Aorta (tissue), 5 donors: Measurements from ENCODE around the gene FBXO31. TPM values are rescaled to one million over a fixed set of nuclear protein-coding genes. Genes with fewer than 3 reads are reported as not detected.

Experiments
- ATAC-seq: fragments of 200-7000 bp; cut with Tn5 transposase; one replicate; pipeline ENCODE4 v1.9.1; 2022; ENCODE audit warnings: moderate library complexity; ENCODE audit not compliant: low FRiP score
- DNase-seq, 2 donors: peaks; one replicate each; pipeline ENCODE4 v3.0.0-alpha.2; 2020
- H3K27ac ChIP-seq, 2 donors: one replicate each; pipeline ENCODE4 v1.5.1; 2013; ENCODE audit warnings: low read length in 2 of 2, mild to moderate bottlenecking in 2 of 2, moderate library complexity in 2 of 2, control low read depth in 1 of 2, inconsistent platforms in 1 of 2, low read depth in 1 of 2
- H3K27me3 ChIP-seq, 2 donors: one replicate each; pipeline ENCODE4 v1.6.1; 2013; ENCODE audit warnings: control low read depth in 1 of 2, low read length in 1 of 2, mild to moderate bottlenecking in 1 of 2, moderate library complexity in 1 of 2; ENCODE audit not compliant: insufficient read depth in 2 of 2, control insufficient read depth in 1 of 2
- H3K36me3 ChIP-seq, 2 donors: one replicate each; pipeline ENCODE4 v1.6.1; 2013; ENCODE audit warnings: control low read depth in 1 of 2, low read length in 1 of 2, mild to moderate bottlenecking in 1 of 2; ENCODE audit not compliant: insufficient read depth in 2 of 2, control insufficient read depth in 1 of 2
- H3K4me1 ChIP-seq, 2 donors: one replicate each; pipeline ENCODE4 v1.6.1; 2013; ENCODE audit warnings: low read length in 2 of 2, control low read depth in 1 of 2, mild to moderate bottlenecking in 1 of 2, moderate library complexity in 1 of 2; ENCODE audit not compliant: insufficient read depth in 2 of 2, control insufficient read depth in 1 of 2
- H3K4me3 ChIP-seq, 2 donors: one replicate each; pipeline ENCODE4 v1.5.1; 2013; ENCODE audit warnings: low read length in 2 of 2, control low read depth in 1 of 2, mild to moderate bottlenecking in 1 of 2
- H3K9me3 ChIP-seq: one replicate; pipeline ENCODE4 v1.6.1; 2013; ENCODE audit warnings: mild to moderate bottlenecking, low read length; ENCODE audit not compliant: control insufficient read depth
- WGBS, 2 donors: extraction: QIAGEN DNeasy Blood & Tissue Kit; methylation state at CpG; one replicate each; pipeline ENCODE4 v1.1.7; 2013; 5-methylcytosine and 5-hydroxymethylcytosine counted together
- intact Hi-C, 2 donors: fragments of 100-400 bp; cut with DNase I; formaldehyde crosslinking; loops; one replicate each; pipeline versions ENCODE4 v1.14.2 to v1.15.0; 2022
- polyA plus RNA-seq, 2 donors: library from polyadenylated mRNA; stranded (reverse); fragments of 200-250 nt; gene quantifications; one replicate each; pipeline ENCODE4 v1.2.3, GENCODE V29; 2013
- total RNA-seq, 2 donors: library from RNA; stranded (reverse); fragmentation: NEBNext Ultra II Directional; extraction: Animal tissue kit (Norgen Biotek cat#: 25700); gene quantifications; one replicate each; pipeline ENCODE4 v1.2.1, GENCODE V29; 2021
- donor health status: healthy with polysubstance abuse.
- donor health status: Bipolar disorder and iron deficiency.
- donor health status: DM: no; HTN: no; CAD: no.
- donor health status: DM: no; HTN: no; CAD: no.
- donor health status: DM: yes; HTN: yes; CAD: no.

The FBXO31 gene
- total and polyA plus RNA-seq, 4 donors: 6.0 to 57.9 (median 41.1) TPM

DNA sequence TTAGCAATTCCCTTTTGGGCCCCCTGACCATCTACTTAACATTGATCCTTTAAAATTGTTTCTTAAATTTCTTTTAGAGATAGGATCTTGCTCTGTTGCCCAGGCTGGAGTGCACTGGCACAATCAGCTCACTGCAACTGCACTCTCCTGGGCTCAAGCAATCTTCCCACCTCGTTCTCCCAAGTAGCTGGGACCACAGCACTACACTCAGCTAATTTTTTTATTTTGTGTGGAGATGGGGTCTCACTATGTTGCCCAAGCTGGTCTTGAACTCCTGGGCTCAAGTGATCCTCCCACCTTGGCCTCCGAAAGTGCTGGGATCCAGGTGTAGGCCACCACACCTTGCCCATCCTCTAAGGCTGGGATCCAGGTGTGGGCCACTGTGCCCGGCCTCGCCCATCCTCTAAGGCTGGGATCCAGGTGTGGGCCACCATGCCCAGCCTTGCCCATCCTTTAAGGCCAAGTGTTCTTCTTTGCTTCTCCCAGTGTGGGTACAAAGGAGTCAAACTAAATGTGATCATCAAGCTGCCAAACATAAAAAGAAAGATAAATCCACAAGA, 79.5 kb downstream of the FBXO31 start:
- 93 to 97% methylated on average over 4 of the region's 4 CpGs for WGBS, 2 donors
- intact Hi-C loops: no loop called here
- Histone ChIP-seq H3K4me1 (no peaks in the 10 kb centered on the region), H3K9me3 (no peaks in the 10 kb centered on the region), H3K36me3 (no peaks in the 10 kb centered on the region), H3K27ac (no peak overlapping the region), H3K27me3 (no peaks in the 10 kb centered on the region), H3K4me3 (no peak overlapping the region)
- ATAC-seq: no peak
- DNase-seq: no peak

DNA sequence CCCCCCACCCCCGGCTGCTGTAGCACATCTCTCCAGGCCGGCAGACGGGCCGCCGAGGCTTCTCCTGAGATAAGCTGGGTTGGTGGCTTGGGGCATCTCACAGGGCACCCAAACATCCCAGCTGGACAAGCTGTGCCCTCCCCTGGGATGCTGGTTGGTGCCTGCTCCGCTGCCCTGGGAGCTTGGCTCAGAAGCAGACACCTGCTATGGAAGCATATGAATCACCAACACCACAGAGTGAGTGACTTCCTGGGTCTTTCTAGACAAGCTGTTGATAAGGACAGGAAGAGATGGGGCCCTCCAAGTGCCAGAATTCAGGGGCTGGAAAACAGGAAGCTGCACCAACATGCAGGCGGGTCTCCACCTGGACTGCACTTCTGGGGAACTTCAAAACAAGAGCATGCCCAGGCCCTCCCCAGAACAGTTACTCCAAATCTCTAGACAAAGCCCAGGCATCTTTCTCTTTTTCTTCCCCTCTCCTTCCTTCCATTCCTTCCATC, 80.1 kb downstream of the FBXO31 start:
- H3K4me3 ChIP-seq: no peak overlapping the region
- no peaks in the 10 kb centered on the region for H3K36me3 ChIP-seq
- H3K9me3 ChIP-seq: no peaks in the 10 kb centered on the region
- intact Hi-C loops: no loop called here
- no peaks in the 10 kb centered on the region for H3K4me1 ChIP-seq
- 83% methylated on average over 7 of the region's 7 CpGs for WGBS, 2 donors
- no peak overlapping the region for H3K27ac ChIP-seq
- no peak for ATAC-seq
- no peak for DNase-seq
- no peaks in the 10 kb centered on the region for H3K27me3 ChIP-seq

DNA sequence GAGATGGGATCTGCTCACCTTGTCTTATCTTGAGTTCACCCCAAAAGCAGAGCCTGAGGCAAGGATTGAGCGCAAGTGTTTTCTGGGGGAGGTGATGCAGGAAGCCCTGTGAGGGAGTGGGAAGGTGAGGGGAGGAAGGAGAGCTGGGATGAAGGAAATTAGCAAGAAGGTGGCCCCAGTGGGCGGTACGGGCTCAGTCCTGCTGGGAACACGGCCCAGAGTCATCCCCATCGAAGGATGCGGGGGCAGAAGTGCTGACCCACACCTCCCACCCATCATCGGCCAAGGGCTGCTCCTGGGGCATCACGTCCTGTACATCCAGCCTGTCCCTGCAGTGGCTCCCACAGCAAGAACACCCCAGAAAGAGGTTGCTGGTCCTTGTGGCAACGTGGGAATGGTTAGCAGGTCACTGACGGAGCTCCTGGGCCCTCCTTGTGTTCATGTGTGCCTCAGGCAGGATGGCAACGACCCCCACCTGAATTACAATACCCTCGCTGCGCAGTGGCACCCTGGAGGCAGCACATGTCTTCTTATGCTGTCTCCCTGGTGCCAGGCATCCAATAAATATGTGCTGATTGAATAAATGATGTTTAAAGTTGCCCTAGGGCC, 84.6 kb downstream of the FBXO31 start:
- H3K27ac ChIP-seq: no peak overlapping the region
- DNase-seq (no peak), ATAC-seq (no peak)
- intact Hi-C loops: loop anchor here in 1 of 2 donors (5.0 kb wide), 1 partner anchor 737 kb away; no protein-coding TSS in a partner anchor
- 89% methylated on average over 13 of the region's 13 CpGs for WGBS, 2 donors
- no peaks in the 10 kb centered on the region for H3K9me3 ChIP-seq
- H3K4me3 ChIP-seq: no peak overlapping the region
- no peaks in the 10 kb centered on the region for H3K36me3 ChIP-seq
- no peaks in the 10 kb centered on the region for H3K27me3 ChIP-seq
- no peaks in the 10 kb centered on the region for H3K4me1 ChIP-seq

DNA sequence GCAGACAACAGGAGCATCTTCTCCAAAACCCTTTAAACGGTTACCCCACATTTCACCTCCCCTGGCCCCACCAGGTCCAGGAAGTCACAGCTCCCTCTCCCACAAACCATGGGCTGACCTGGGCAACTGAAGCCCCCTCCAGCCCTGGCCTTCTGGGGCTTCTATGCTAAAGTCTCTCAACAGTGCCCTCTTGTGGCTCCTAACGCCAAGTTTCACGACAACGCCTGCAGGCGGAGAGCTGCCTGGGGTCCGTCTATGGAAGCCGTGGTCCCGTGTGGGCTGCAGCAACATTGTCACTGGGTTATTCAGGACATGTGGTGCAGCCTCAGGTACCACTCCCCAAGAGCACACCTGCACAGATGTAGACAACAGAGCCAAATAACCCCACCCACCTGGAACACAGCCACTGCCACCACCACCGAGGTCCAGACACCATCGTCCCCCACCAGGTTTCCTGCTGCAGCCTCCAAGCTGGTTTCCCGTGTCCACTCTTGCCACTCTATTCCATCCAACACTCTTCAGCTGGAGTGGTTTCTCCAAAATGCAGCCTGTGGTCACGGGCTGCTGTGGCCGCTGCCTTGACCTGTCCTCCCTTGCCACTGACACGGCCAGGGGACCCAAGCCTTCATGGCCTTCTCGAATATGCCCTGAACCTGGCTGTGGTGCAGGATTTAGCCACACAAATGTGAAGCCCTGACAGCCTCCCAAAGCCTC, 85.5 kb downstream of the FBXO31 start:
- no peaks in the 10 kb centered on the region for H3K27me3 ChIP-seq
- 42 to 43% methylated on average over 15 of the region's 15 CpGs for WGBS, 2 donors
- H3K4me3 ChIP-seq: no peak overlapping the region
- no peaks in the 10 kb centered on the region for H3K36me3 ChIP-seq
- H3K27ac ChIP-seq: no peak overlapping the region
- DNase-seq: no peak
- no peaks in the 10 kb centered on the region for H3K4me1 ChIP-seq
- ATAC-seq: peak; percentile 57
- intact Hi-C loops: loop anchor here (2.0 to 5.0 kb wide), 2 partner anchors 735 to 736 kb away; no protein-coding TSS in a partner anchor
- H3K9me3 ChIP-seq: no peaks in the 10 kb centered on the region

DNA sequence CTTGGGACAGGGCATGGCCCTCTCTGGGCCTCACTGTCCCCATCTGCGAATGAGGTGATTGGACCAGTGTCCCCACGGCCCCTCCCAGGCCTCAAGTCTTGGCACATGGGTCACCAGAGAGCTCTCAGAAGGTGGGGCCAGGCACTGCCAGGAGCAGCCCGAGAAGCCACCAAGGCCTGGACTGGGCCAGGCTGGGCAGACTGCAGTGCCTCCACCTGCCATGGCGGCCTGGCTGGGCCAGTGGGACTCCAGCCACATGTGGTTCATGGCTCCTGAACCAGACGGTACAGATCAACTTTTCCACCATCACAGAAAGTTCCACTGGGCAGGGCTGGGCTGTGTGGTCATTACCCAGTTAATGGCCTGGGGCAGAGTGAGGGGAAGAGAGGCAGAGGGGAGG, 86.2 kb downstream of the FBXO31 start:
- Histone ChIP-seq H3K27me3 (no peaks in the 10 kb centered on the region), H3K27ac (no peak overlapping the region), H3K36me3 (no peaks in the 10 kb centered on the region), H3K9me3 (no peaks in the 10 kb centered on the region), H3K4me3 (no peak overlapping the region), H3K4me1 (no peaks in the 10 kb centered on the region)
- ATAC-seq (no peak), DNase-seq (no peak)
- intact Hi-C loops: loop anchor here (2.0 to 5.0 kb wide), 2 partner anchors 735 kb away; no protein-coding TSS in a partner anchor
- WGBS, 2 donors: 88 to 91% methylated on average over 5 of the region's 5 CpGs

DNA sequence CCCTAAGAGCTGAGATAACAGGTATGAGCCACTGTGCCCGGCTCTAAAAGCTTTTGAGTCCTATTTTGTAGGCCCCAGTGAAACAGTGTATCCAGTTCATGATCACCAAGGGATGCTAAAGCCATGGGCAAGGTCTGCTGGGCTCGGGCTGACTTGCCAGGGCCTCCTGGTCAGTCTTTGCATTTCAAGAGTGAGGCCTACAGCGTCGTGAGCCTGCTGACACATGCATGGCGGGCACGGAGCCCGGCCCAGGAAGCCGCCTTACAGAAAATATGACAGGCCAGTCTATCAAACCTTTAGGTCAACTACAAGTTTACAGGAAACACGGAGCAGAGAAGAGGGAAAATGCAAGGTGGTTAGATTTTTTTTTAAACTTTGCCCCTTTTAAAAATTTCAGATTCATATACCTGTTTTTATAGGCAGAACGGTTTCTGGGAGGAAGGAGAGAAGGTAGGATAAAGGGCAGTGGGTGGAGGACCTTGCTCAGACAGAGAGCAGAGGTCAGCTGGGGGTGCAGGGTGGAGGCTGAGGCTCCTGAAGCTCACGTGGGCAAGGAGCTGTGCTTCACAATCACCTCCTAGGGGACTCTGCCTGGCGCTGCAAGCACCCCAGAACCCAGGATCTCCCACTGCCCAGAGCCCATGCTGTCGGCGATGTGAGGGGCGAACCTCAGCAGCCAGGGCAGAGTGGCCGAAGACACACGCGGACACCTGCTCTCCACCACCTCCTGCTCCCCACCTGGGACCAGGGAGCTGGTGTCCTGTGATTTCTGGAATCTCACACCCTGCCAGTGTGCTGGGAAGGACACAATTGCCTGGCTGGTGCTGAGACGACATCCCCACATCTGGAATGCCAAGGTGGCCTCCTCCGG, 87.7 kb downstream of the FBXO31 start:
- DNase-seq (no peak), ATAC-seq (no peak)
- 85 to 87% methylated on average over 20 of the region's 20 CpGs for WGBS, 2 donors
- Histone ChIP-seq H3K4me3 (no peak overlapping the region), H3K27ac (no peak overlapping the region), H3K9me3 (peaks cover 2% of the 10 kb centered on the region), H3K4me1 (no peaks in the 10 kb centered on the region), H3K36me3 (no peaks in the 10 kb centered on the region), H3K27me3 (no peaks in the 10 kb centered on the region)
- intact Hi-C loops: loop anchor here (2.0 to 5.0 kb wide), 2 partner anchors 733 to 734 kb away; no protein-coding TSS in a partner anchor

DNA sequence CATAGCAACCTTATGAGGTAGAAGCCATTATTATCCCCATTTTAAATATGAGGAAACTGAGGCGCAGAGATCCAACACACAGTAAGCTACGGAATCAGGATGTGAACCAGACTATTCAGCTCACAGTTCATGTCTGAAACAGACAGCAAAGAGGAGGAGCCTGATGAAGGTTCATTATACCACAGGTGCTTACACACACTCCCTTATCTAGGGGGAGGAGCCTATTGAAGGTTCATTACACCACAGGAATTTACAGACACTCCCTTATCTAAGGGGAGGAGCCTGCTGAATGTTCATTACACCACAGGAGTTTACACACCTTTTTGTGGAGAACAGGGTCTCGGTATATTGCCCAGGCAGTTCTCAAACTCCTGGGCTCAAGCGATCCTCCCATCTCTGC, 88.3 kb downstream of the FBXO31 start:
- ATAC-seq: no peak
- Histone ChIP-seq H3K27me3 (no peaks in the 10 kb centered on the region), H3K4me3 (no peak overlapping the region), H3K36me3 (no peaks in the 10 kb centered on the region), H3K27ac (no peak overlapping the region), H3K4me1 (no peaks in the 10 kb centered on the region), H3K9me3 (peaks cover 2% of the 10 kb centered on the region)
- no peak for DNase-seq
- WGBS, 2 donors: 78 to 96% methylated on average over 4 of the region's 4 CpGs
- intact Hi-C loops: loop anchor here in 1 of 2 donors (5.0 kb wide), 1 partner anchor 733 kb away; no protein-coding TSS in a partner anchor

DNA sequence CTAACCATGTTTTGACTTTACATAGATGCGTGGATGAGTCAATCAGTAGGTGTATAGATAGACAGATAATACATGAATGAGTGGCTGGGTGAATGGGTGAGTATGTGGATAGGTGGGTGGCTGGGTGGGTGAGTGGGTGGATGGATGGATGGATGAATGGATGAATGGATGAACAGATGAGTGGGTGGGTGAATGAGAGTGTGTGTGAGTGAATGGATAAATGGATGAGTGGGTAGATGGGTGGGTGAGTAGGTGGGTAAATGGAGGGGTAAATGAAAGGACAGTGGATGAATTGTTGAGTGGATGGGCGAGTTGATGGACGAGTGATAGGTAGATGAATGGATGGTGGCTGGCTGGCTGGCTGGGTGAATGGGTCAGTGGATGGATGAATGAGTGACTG, 89.6 kb downstream of the FBXO31 start:
- Histone ChIP-seq H3K27ac (no peak overlapping the region), H3K27me3 (no peaks in the 10 kb centered on the region), H3K4me3 (no peak overlapping the region), H3K4me1 (no peaks in the 10 kb centered on the region), H3K9me3 (peaks cover 2% of the 10 kb centered on the region), H3K36me3 (no peaks in the 10 kb centered on the region)
- ATAC-seq: no peak
- DNase-seq: no peak
- intact Hi-C loops: no loop called here
- 97% methylated on average over 3 of the region's 3 CpGs for WGBS, 2 donors
